HG03135 (cell line): ENCODE data around the gene IMPDH2.
A peak's percentile ranks its signal among the peaks of the same experiment; 100 is the strongest.

ENCODE experiments used
- ATAC-seq: cut with Tn5 transposase; IDR thresholded peaks from one replicate; pipeline ENCODE4 v1.9.1; 2021; ENCODE audit warnings: mild to moderate bottlenecking, moderate library complexity; ENCODE audit not compliant: unreplicated experiment

Gene IMPDH2

GRCh38 chr3:49028673-49029562, at the start of gene IMPDH2:
Gene IMPDH2, minus strand, starts transcription at chr3:49029398. Its CDS starts 48 bp downstream, at chr3:49029350.
- ATAC-seq = peak; percentile 88

- ATAC-seq = no peak
Observed at GRCh38 chr3:49076646-49077045, 47.4 kb upstream of the IMPDH2 start.

GRCh38 chr3:49076116-49076515, 46.9 kb upstream of the IMPDH2 start:
- no peak for ATAC-seq

GRCh38 chr3:49058011-49058410, 28.8 kb upstream of the IMPDH2 start:
- no peak for ATAC-seq

DNA sequence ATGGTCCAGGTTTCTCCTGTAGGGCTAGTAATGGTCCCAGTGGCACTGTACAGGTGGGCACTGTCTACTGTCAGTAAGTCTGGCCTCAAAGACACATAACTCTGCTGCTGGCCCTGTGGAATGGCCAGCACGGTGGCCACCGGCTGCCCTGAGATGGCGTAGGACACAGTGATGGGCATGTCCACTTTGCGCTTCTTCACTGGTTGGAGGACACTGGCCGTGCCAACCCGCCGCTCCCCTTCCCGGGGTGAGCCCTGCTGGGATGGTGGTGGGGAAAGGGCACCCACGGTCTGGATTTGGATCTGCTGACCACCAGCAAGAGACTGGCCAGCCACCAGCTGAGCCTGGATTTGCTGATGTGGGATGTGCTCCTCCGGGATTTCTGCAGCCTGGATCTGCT, 28.1 kb upstream of the IMPDH2 start:
- no peak for ATAC-seq

DNA sequence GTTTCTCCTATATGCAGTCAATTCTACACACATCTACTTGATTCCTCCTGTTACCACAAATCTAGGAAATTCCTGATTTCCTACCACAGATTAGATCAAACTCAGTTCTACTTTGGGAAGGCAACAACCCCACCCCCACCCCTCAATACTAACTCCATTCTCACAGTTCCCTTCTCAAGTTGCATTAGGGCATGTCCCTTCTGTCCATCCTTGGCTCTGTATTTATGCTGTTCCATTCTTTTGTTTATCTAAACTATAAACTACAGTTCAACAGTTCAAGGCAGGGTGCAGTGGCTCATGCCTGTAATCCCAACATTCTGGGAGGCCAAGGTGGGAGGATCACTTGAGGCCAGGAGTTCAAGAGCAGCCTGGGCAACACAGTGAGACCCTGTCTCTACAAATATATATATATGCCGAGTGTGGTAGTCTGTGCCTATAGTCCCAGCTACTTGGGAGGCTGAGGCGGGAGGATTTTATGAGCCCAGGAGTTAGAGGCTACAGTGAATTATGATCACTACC, 25.2 kb upstream of the IMPDH2 start:
- ATAC-seq = no peak

GRCh38 chr3:49053543-49053942, 24.3 kb upstream of the IMPDH2 start:
- ATAC-seq = no peak

DNA sequence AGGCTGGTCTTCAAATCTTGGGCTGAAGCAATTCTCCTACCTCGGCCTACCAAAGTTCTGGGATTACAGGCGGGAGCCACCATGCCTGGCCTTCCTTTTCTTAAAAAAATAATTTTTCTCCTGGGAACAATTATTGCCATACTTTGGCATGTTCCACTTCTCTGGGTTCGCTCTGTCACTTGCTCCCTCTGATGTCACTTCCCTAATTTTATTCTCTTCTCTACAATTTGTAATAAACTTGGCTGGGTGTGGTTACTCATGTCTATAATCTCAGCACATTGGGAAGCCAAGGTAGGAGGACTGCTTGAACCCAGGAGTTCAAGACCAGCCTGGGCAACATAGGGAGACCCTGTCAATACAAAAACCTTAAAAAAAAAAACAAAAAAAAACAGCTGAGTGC, 6.1 kb upstream of the IMPDH2 start:
- ATAC-seq = no peak

- no peak for ATAC-seq
Observed at GRCh38 chr3:49034650-49035049, 5.5 kb upstream of the IMPDH2 start.

DNA sequence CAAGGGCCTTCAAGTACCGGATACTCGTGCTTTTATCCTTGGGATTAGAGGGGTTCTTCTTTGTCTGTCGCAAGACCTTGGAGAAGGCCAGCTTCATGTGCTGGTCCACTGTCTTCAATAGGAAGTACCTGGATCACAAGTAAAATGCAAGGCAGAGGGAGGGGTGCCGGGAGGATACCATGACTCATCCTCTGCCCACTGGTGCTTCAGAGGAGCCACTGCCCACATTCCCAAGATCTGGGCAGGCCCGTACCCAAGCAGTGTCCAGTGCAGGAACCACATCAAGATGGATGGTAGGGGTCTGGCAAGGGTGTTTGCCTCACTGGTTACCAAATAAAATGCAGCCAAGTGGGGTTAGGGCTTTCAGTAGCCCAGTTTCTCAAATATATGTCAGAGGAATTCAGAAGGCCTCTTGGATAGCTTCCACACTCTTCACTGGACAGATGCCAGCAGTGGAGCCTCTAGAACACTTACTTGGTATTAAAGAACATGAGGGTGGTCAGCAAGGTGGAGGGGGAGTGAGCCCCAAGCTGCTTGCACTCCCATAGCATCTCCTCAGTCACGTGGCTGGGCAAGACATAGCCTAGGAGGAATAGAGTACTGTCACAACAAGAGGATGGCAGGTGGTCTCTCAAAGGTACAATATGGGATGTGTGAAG, 3.6 kb upstream of the IMPDH2 start:
- ATAC-seq = no peak

DNA sequence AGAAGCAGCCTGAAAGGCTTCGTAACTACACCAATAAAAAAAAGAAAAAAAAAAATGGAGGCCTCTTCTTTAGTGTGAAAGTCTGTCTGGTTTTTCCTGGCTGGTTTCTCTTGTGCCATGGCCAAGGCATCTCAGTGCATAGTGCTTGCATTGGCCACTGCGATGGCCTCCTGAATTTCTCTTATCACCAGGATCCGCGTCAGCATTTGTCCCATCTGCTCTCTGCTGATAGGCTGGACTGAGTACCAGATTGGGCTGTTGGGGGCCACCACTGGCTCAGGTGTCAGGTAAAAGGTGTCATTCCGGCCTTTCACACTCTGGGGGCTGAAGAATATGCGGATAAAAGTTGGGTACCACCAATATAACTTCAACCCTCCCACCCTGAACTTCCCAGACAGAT, 1.1 kb upstream of the IMPDH2 start:
- no peak for ATAC-seq

- no peak for ATAC-seq
Observed at GRCh38 chr3:49029563-49029884, 326 bp upstream of the IMPDH2 start.

GRCh38 chr3:49028298-49028672, 913 bp downstream of the IMPDH2 start:
- ATAC-seq = no peak

GRCh38 chr3:49027634-49028033, 1.6 kb downstream of the IMPDH2 start:
- ATAC-seq = no peak

DNA sequence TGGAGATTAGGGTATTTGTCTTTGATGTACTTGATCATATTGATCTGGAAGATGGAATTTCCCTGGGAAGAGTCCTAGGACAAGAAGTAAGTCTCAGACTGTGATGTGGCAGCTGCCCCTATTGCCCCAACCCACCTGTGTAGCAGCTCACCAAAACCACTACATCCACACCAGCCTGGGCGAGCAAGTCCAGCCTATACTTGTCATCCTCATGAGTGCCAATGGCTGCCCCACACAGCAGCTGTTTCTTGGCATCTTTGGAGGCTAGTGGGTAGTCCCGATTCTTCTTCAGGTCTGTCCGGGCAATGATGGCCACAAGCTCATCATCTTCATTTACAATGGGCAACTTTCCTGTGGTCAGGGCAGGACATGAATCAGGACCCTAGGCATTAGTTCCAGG, 2.7 kb downstream of the IMPDH2 start:
- ATAC-seq = no peak

GRCh38 chr3:49025793-49026520, 3.2 kb downstream of the IMPDH2 start:
- no peak for ATAC-seq

GRCh38 chr3:49025005-49025792, 4.0 kb downstream of the IMPDH2 start:
- no peak for ATAC-seq

- ATAC-seq = no peak
Observed at GRCh38 chr3:49024449-49024848, 4.7 kb downstream of the IMPDH2 start.

DNA sequence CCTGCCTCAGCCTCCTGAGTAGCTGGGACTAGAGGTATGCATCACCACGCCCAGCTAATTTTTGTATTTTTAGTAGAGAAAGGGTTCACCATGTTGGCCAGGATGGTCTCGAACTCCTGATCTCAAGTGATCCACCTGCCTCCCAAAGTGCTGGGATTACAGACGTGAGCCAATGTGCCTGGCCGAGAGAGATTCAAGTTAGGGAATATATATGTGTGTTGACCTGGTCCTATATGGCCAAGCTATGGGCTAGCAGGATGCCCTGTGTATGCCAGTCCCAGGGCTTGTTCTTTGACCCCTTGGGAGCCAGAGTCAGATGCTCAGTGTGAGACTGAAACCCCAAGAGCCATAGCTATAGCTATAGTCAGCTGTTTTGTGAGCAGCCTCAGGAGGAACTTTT, 5.4 kb downstream of the IMPDH2 start:
- ATAC-seq = no peak

DNA sequence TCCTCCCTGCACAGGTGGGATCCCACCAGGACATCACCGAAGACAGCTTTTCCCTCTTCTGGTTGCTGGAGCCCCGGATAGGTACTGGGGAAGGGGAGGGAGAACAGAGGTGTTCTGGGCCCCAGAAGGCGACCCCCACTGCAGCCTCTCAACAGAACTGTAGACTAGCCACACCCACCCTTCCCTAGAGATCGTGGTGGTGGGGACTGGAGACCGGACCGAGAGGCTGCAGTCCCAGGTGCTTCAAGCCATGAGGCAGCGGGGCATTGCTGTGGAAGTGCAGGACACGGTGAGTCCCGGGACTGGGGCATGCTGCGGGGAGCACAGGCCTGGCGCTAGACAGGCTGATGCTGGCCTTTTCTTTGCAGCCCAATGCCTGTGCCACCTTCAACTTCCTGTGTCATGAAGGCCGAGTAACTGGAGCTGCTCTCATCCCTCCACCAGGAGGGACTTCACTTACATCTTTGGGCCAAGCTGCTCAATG, 6.5 kb downstream of the IMPDH2 start:
- ATAC-seq = no peak
